Measurements from ENCODE around the gene MEP1A. TPM values are rescaled to one million over a fixed set of nuclear protein-coding genes. Genes with fewer than 3 reads are reported as not detected.

Gene MEP1A
- total and polyA plus RNA-seq, 2 donors (not counting 3 experiments of a cell fraction or from before 2014, with no cell fraction given), result not detected

- Histone ChIP-seq H3K9me3 (replicated peaks; ENCODE audit: control insufficient read depth, insufficient read depth, low read length) (no peaks in the 10 kb centered on the region), H4K20me1 (replicated peaks; ENCODE audit: control insufficient read depth, extremely low read depth, insufficient read depth, low read length) (no peaks in the 10 kb centered on the region), H3K9ac (replicated peaks; ENCODE audit: extremely low read depth, insufficient read depth, low read length) (peak overlapping the region; percentile 3), H3K36me3 (ENCODE audit: control insufficient read depth in 2 of 2, extremely low read depth in 1 of 2, insufficient read depth in 2 of 2, low read length in 2 of 2) (no peaks in the 10 kb centered on the region), H3K4me1 (ENCODE audit: control insufficient read depth, extremely low read depth, insufficient read depth, low read length) (peaks cover 31% of the 10 kb centered on the region), H3K9me1 (replicated peaks; ENCODE audit: control insufficient read depth, extremely low read depth, insufficient read depth, low read length) (no peaks in the 10 kb centered on the region), H3K79me2 (ENCODE audit: control insufficient read depth, insufficient read depth, low read length) (no peaks in the 10 kb centered on the region), H3K4me3 (replicated peaks in 1 of 3; ENCODE audit: insufficient read depth in 1 of 3, low read depth in 1 of 3, low read length in 3 of 3) (no peak overlapping the region), H2AFZ (ENCODE audit: low read depth, low read length) (peak overlapping the region; percentile 9), H3K4me2 (ENCODE audit: insufficient read depth, low read length) (no peak overlapping the region), H3K27ac (ENCODE audit: insufficient read depth, low read depth, low read length) (peak overlapping the region; percentile 54), H3K27me3 (ENCODE audit: control insufficient read depth in 2 of 2, insufficient read depth in 2 of 2, low read length in 2 of 2) (no peaks in the 10 kb centered on the region)
- intact Hi-C loops (cut with micrococcal nuclease), result loop anchor here (1.0 to 2.0 kb wide), 10 partner anchors 27 to 460 kb away; partner anchors contain the start of gene TNFRSF21
- FAIRE-seq (no peak), DNase-seq (ENCODE audit: low read depth, low spot score) (no peak)
- dilution Hi-C loops (cut with MboI; ENCODE audit: extremely low pct_ligation_motif_present, low sequenced_read_pairs), result no loop called here
- BruUV-seq (replicated peaks), result no TSS peak
- TF ChIP-seq POLR2AphosphoS5 (IDR thresholded peaks at IDR 0.05; ENCODE audit: insufficient read depth, low read depth, low read length) (no peak), MYC (IDR thresholded peaks at IDR 0.05; ENCODE audit: low read depth, low read length) (no peak), EZH2 (IDR thresholded peaks at IDR 0.05; ENCODE audit: borderline replicate concordance, low read depth, low read length, severe bottlenecking) (no peak), GATA2 (IDR thresholded peaks at IDR 0.05; ENCODE audit: insufficient read depth, insufficient read length, low read depth, low read length) (no peak), POLR2A (IDR thresholded peaks at IDR 0.05; ENCODE audit: low read depth, low read length) (no peak), MAX (IDR thresholded peaks at IDR 0.05; ENCODE audit: insufficient read depth, insufficient read length) (no peak), CTCF (IDR thresholded peaks at IDR 0.05; ENCODE audit: extremely low read depth in 1 of 2, insufficient read depth in 1 of 2, low read depth in 1 of 2, low read length in 2 of 2) (no peak), JUN (IDR thresholded peaks at IDR 0.05; ENCODE audit: borderline replicate concordance, insufficient read depth, insufficient read length, low read depth) (no peak), FOS (IDR thresholded peaks at IDR 0.05; ENCODE audit: borderline replicate concordance, insufficient read depth, low read length) (no peak)
- POLR2A ChIA-PET, result no interaction called here
- CTCF ChIA-PET, result interaction anchor here (0.6 to 4.0 kb wide), 57 partner anchors 8 to 782 kb away, joined by 3 to 116 read pairs (median 4); partner anchors contain the start of genes ADGRF1 and TNFRSF21
Measured at GRCh38 chr6:46849361-46849690, 56.1 kb downstream of the MEP1A start.

All from endothelial cell of umbilical vein (primary cell).